HL-60 (cell line): Measurements from ENCODE around the gene NUB1.

Experiments used
- DNase-seq, 2 experiments: peaks; one replicate each; pipeline ENCODE4 v3.0.0-alpha.2; 2010 to 2020; ENCODE audit warnings: low read depth in 1 of 2, low spot score in 1 of 2
- H3K27ac ChIP-seq: fragments of 250-450 bp; sonication (Bioruptor Pico); replicated peaks from 2 replicates; pipeline ENCODE4 v1.5.1; 2020; ENCODE audit warnings: mild to moderate bottlenecking, moderate library complexity
- H3K27me3 ChIP-seq: fragments of 250-450 bp; sonication (Bioruptor Pico); 2 replicates; pipeline ENCODE4 v1.5.1; 2021; ENCODE audit warnings: mild to moderate bottlenecking, moderate library complexity; ENCODE audit not compliant: insufficient read depth, poor library complexity, severe bottlenecking
- H3K4me3 ChIP-seq: replicated peaks from 2 replicates; pipeline ENCODE4 v1.5.1; 2011; ENCODE audit warnings: mild to moderate bottlenecking, control low read depth, low read length; ENCODE audit not compliant: insufficient read depth
- CTCF ChIP-seq: IDR thresholded peaks from one replicate; pipeline ENCODE4 v1.5.1; 2011; ENCODE audit warnings: low read length, control low read depth, inconsistent platforms; ENCODE audit not compliant: insufficient read depth
- GABPA ChIP-seq: IDR thresholded peaks from 2 replicates; pipeline ENCODE4 v1.6.1; 2012; ENCODE audit warnings: low read depth
- POLR2AphosphoS5 ChIP-seq: IDR thresholded peaks from 2 replicates; pipeline ENCODE4 v1.6.1; 2012; ENCODE audit warnings: low read depth
- REST ChIP-seq: IDR thresholded peaks from 2 replicates; pipeline ENCODE4 v1.6.1; 2012; ENCODE audit warnings: low read depth; ENCODE audit not compliant: insufficient replicate concordance
- SPI1 ChIP-seq: IDR thresholded peaks from 2 replicates; pipeline ENCODE4 v1.6.1; 2012; ENCODE audit warnings: low read depth, mild to moderate bottlenecking, borderline replicate concordance

The NUB1 gene

GRCh38 chr7:151339651-151340382 is 1.8 kb upstream of the NUB1 start:
- Histone ChIP-seq H3K27ac (peak overlapping the region; percentile 77), H3K4me3 (no peak overlapping the region), H3K27me3 (no peaks in the 10 kb centered on the region)
- TF ChIP-seq CTCF = no peak
- no peak for TF ChIP-seq SPI1
- no peak for TF ChIP-seq REST
- TF ChIP-seq POLR2AphosphoS5 = no peak
- no peak for TF ChIP-seq GABPA
- DNase-seq = peak in 1 of 2 experiments; percentile 78

- Histone ChIP-seq H3K4me3 (no peak overlapping the region), H3K27me3 (no peaks in the 10 kb centered on the region), H3K27ac (no peak overlapping the region)
- no peak for TF ChIP-seq SPI1
- no peak for TF ChIP-seq CTCF
- no peak for TF ChIP-seq REST
- no peak for TF ChIP-seq GABPA
- no peak for TF ChIP-seq POLR2AphosphoS5
- DNase-seq = no peak
Observed at GRCh38 chr7:151340794-151341356, 737 bp upstream of the NUB1 start.

GRCh38 chr7:151342102-151342646 is 562 bp downstream of the NUB1 start:
- H3K27me3 ChIP-seq = no peaks in the 10 kb centered on the region
- DNase-seq = no peak
- peak overlapping the region; percentile 54 for H3K27ac ChIP-seq
- no peak for TF ChIP-seq SPI1
- TF ChIP-seq REST = no peak
- no peak for TF ChIP-seq CTCF
- no peak for TF ChIP-seq GABPA
- no peak for TF ChIP-seq POLR2AphosphoS5
- peak overlapping the region; percentile 86 for H3K4me3 ChIP-seq
